WTC11 (cell line): Measurements from ENCODE around the gene ARL15.

Experiments
- GABPB1 ChIP-seq: sonication (generic); formaldehyde crosslinking; IDR thresholded peaks from 2 replicates; pipeline ENCODE4 v1.8.1; 2023; ENCODE audit warnings: mild to moderate bottlenecking, missing genetic modification reagents
- ZNF416 ChIP-seq: fragments of 250-450 bp; sonication (Bioruptor Pico); IDR thresholded peaks from 2 replicates; pipeline ENCODE4 v1.9.0; 2021; ENCODE audit warnings: mild to moderate bottlenecking, inconsistent platforms

DNA sequence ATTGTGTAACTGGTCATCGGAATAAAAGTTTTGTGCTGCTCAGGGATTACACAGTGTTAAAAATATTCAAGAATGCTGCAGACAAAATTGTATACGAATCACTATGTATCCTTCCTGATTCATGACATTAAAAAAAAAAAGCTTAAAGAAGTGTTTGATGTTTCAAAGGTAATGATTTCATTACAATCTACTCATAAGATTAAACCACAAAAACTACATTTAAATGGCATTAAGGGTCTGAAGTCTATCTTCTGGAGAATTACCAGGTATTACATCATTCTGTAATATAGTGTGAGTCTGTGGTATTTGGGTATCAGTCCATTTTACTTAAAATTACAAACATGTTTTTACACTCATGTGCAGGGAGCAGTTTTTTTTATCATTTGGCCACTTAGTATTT is 425.5 kb downstream of the ARL15 start:
- TF ChIP-seq ZNF416 (no peak), GABPB1 (CRISPR knock-in tag) (no peak)
